DMS153 treated with DMSO at 0.1 percent for 48 hours (cell line): ENCODE measurements around the gene THSD7B.
"Not testable (repeated sequence)": the region's sequence is repeated elsewhere in the genome, so short reads cannot be mapped to it uniquely, and the experiment has no call there.

ENCODE experiments used
- DNase-seq: peaks from one replicate; lab custom pipeline; 2025; ENCODE audit not compliant: unreplicated experiment; lab: John Stamatoyannopoulos, UW

Gene THSD7B

GRCh38 chr2:137521653-137522619, 756.6 kb downstream of the THSD7B start:
- no peak for DNase-seq

- no peak for DNase-seq
Measured at GRCh38 chr2:137522620-137523011, 757.3 kb downstream of the THSD7B start.

DNA sequence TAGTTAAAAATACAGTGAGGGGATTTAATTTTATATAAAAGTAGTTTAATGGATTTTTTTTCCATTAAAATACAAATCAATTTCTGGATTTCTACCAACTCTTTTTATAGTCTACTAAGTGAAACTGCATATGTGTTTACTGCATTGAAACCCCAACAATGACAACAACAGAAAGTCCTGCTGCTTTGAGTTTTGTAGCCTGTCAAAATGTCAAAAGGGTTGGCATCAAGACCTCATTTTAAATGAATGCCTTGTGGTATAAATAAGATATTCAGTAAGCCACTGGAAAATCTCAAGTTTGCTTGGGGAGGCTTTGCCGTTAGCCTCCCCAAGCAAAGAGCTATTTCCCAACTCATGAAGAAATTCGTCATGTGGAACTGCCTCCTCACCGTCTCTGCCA, 758.6 kb downstream of the THSD7B start:
- DNase-seq: no peak

- peak; percentile 66 for DNase-seq
Measured at GRCh38 chr2:137525132-137525531, 759.8 kb downstream of the THSD7B start.

- DNase-seq: peak; percentile 59
Measured at GRCh38 chr2:137525641-137526190, 760.4 kb downstream of the THSD7B start.

DNA sequence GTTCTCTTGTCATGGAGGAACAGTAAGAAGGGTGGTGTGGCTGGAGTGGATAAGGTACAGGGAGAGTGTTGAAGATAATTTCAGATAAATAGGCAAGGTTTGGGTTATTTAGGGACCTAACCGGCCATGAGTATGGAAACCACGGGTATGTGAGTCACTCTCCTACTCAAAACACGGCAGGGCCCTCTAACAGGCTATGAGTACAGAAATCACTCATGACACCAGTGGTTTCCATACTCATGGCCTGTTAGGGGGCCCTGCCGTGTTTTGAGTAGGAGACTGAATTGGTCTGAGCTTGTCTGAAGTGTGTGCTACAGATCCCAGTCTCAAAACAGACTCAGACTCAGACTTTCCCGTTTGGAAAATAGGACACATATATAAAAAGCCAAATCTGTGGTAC, 770.6 kb downstream of the THSD7B start:
- no peak for DNase-seq

- DNase-seq: no peak
Measured at GRCh38 chr2:137539336-137539735, 774.0 kb downstream of the THSD7B start.

DNA sequence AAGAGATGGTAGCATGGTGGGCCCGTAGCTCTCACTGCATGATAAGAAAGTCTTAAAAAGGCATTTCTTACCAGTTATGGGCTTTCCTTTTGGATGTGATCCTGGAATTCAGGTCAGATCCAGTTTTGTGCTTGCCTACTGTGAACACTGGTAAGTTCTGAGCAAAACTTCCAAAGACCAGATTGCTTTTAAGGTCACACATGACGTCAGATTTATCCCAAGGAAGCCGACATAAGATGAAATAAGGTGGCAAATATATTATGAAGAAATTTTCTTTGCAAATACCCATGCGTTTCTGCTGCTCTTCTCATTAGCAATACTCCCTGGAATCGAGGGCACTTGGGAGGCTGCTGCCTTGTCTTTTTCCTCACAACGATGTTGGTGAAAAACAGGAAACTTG, 782.5 kb downstream of the THSD7B start:
- no peak for DNase-seq

GRCh38 chr2:137566387-137566786, 801.0 kb downstream of the THSD7B start:
- DNase-seq: no peak

GRCh38 chr2:137570484-137570883, 805.1 kb downstream of the THSD7B start:
- DNase-seq: no peak

GRCh38 chr2:137587834-137588233, 822.5 kb downstream of the THSD7B start:
- not testable (repeated sequence) for DNase-seq

DNA sequence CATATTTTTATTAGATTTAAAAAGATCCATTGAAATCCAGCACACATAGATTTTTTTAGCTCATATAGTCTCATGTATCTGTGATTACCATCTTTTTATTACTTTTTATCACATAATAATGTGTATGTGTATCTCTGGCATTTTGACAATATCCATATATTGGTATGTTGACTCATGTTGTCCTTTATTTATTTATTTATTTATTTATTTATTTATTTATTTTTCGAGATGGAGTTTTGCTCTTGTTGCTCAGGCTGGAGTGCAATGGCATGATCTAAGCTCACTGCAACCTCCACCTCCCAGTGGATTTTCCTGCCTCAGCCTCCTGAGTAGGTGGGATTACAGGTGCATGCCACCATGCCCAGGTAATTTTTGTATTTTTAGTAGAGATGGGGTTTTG, 823.2 kb downstream of the THSD7B start:
- DNase-seq: not testable (repeated sequence)

DNA sequence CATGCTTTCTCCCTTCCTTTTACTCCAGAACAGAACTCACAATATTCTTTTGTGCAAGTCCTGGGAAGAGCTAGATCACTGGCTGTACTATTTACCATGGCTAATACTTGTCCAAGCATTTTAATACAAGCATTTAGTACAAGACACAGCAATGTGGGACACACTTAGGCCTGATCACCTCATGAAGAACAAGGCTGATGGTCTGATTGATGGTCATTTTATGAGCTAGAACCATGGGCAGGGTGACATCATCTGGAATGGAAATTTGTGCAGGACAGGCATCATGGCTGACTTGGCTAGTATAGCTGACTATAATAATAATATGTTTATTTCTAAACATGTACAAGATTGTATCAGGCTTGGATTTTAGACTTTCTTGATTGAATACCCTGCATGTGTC, 824.8 kb downstream of the THSD7B start:
- DNase-seq: no peak

- no peak for DNase-seq
Measured at GRCh38 chr2:137607722-137608318, 842.5 kb downstream of the THSD7B start.

DNA sequence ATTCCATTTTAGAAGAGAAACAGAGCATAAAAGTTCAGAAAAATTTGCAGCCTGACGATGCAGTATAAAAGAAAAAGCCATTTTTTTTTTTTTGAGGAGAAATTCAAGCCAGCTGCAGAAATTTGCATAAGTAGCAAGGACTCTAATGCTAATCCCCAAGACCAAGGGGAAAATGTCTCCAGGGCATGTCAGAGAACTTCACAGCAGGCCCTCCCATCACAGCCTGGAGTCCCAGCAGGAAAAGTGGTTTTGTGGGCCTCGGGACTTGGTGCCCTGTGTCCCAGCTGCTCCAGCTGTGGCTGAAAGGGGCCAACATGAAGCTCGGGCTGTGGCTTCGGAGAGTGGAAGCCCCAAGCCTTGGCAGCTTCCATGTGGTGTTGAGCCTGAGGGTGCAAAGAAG, 873.6 kb downstream of the THSD7B start:
- no peak for DNase-seq

DNA sequence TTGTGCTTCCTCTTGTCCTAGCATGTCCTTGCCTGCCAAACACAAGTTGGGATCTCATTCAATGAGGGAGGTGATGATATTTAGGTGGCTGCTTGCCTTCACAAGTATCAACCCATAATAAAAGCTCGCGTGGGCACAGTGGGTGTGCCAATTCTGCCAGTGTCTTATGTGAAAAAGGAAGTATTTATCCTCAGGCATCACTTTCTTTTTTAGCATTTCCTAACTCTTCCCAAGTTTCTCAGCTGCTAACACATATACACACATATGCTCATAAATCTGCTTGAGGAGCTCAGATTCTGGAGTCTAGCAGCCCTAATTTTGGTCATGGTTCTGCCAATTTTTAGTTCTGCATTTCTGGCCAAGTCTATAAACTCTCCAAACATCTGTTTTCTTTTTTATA, 879.4 kb downstream of the THSD7B start:
- DNase-seq: no peak

DNA sequence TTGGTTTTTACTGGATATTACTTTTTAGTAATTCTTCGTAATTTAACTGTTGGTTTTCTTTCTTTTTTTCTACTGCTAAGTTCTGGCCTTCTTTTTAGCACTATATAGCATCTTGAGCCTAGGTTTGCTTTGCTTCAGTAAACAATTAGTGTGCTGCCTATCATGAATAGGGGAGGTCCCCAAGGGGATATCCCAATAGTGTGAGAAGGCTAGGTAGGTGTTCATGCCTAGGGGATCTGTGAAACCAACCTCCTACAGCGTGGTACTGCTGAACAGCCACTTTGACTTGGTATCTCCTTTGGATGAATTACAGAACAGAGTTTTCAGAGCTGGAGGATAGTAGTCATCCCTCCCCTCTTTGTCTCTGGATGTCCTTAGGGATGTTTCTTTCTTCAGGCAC, 888.7 kb downstream of the THSD7B start:
- no peak for DNase-seq

DNA sequence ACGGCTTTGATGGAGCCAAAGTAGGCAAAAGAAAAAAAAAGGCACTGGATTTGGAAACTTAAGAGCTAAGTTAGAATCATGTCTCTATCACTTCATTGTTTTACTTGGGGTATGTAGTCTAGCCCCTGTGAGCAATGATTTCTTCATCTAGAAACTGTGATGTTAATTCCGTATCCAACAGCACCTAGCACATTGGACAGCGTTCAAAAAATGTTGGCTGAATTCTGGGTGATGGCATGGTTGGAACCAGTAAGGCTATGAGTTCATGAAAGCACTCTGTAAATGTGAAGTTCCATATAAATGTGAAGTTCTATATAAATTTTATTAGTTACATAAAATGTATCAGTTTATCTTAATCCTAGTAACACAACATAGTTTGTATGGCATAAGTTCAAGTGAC, 890.5 kb downstream of the THSD7B start:
- no peak for DNase-seq

- no peak for DNase-seq
Measured at GRCh38 chr2:137658433-137658832, 893.1 kb downstream of the THSD7B start.

GRCh38 chr2:137659616-137660015, 894.3 kb downstream of the THSD7B start:
- peak; percentile 85 for DNase-seq

DNA sequence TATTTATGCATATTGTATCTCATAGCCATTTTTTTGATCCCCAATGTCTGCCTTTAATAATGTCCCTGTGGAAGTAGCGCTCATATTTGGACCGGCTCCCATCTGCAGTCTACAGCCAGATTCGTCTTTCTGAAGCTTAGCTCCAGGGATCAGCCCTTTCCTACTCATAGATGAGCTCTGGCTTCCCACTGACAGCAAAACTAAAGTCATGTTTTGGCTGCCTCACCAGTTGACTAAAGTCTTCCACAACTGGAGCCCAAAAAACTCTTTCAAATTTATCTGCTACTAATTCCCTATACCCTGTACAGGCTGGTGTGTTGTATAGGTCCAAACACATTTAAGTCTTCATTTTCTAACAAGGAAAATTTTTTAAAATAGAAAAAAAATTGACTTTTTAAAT, 904.8 kb downstream of the THSD7B start:
- DNase-seq: no peak

- no peak for DNase-seq
Measured at GRCh38 chr2:137672989-137673552, 907.7 kb downstream of the THSD7B start.
